Endothelial cell of umbilical vein (primary cell): ENCODE measurements around the gene POLR3GL. TPM values are rescaled to one million over a fixed set of nuclear protein-coding genes. Genes with fewer than 3 reads are reported as not detected.

Experiments
- BruUV-seq: library from RNA; stranded (reverse); fragments of 400-500 nt; replicated peaks from 2 replicates; lab custom pipeline; 2021; lab: Mats Ljungman, UMichigan
- CTCF ChIA-PET: fragments of 300-600, 350-600 bp; sonication (Branson Sonifier 250); formaldehyde crosslinking; loops from one replicate; lab custom pipeline; 2021; ENCODE audit warnings: antibody characterized with exemption, inconsistent platforms; lab: Charles Lee
- POLR2A ChIA-PET: fragments of 300-600, 350-600 bp; sonication (Branson Sonifier 250); formaldehyde crosslinking; loops from one replicate; lab custom pipeline; 2021; ENCODE audit warnings: antibody characterized with exemption, inconsistent platforms; lab: Charles Lee
- DNase-seq: peaks from one replicate; pipeline ENCODE4 v3.0.0-alpha.2; 2011; ENCODE audit warnings: low read depth, low spot score
- FAIRE-seq: peaks from 2 replicates; lab custom pipeline; 2011; peaks lifted over from hg19 to GRCh38; lab: Jason Lieb, UNC
- H2AFZ ChIP-seq: 2 replicates; pipeline ENCODE4 v1.6.0; 2012; ENCODE audit warnings: low read depth, low read length, control low read depth, inconsistent platforms
- H3K27ac ChIP-seq: 2 replicates; pipeline ENCODE4 v1.5.1; 2011; ENCODE audit warnings: low read depth, mild to moderate bottlenecking, control low read depth, low read length, moderate library complexity; ENCODE audit not compliant: insufficient read depth
- H3K27me3 ChIP-seq, 2 experiments: 2 replicates each; pipeline versions ENCODE4 v1.6.0 to v1.6.1; 2011; ENCODE audit warnings: low read length in 2 of 2, mixed read lengths in 1 of 2; ENCODE audit not compliant: control insufficient read depth in 2 of 2, insufficient read depth in 2 of 2
- H3K36me3 ChIP-seq, 2 experiments: 2 replicates in 1 of 2; 3 replicates in 1 of 2; pipeline ENCODE4 v1.5.1; 2011; ENCODE audit warnings: low read length in 2 of 2, mild to moderate bottlenecking in 1 of 2, moderate library complexity in 1 of 2; ENCODE audit not compliant: control insufficient read depth in 2 of 2, insufficient read depth in 2 of 2; ENCODE audit errors: extremely low read depth in 1 of 2
- H3K4me1 ChIP-seq: 3 replicates; pipeline ENCODE4 v1.5.1; 2011; ENCODE audit warnings: mild to moderate bottlenecking, low read length; ENCODE audit not compliant: control insufficient read depth, insufficient read depth; ENCODE audit errors: extremely low read depth
- H3K4me2 ChIP-seq: 2 replicates; pipeline ENCODE4 v1.6.1; 2011; ENCODE audit warnings: low read length, control low read depth, mixed read lengths; ENCODE audit not compliant: insufficient read depth
- H3K4me3 ChIP-seq, 3 experiments: fragments of 200-600 bp in 1 of 3; sonication (generic), shearing (Covaris generic) in 1 of 3; replicated peaks in 1 of 3; 2 replicates each; pipeline ENCODE4 v1.5.1; 2011 to 2016; ENCODE audit warnings: control low read depth in 3 of 3, low read length in 3 of 3, mild to moderate bottlenecking in 2 of 3, inconsistent platforms in 1 of 3, low read depth in 1 of 3, moderate library complexity in 1 of 3; ENCODE audit not compliant: insufficient read depth in 1 of 3
- H3K79me2 ChIP-seq: 2 replicates; pipeline ENCODE4 v1.6.0; 2012; ENCODE audit warnings: low read length, inconsistent platforms; ENCODE audit not compliant: control insufficient read depth, insufficient read depth
- H3K9ac ChIP-seq: replicated peaks from 2 replicates; pipeline ENCODE3; 2011; ENCODE audit warnings: low read length, control low read depth; ENCODE audit not compliant: insufficient read depth; ENCODE audit errors: extremely low read depth
- H3K9me1 ChIP-seq: replicated peaks from 3 replicates; pipeline ENCODE4 v1.6.0; 2011; ENCODE audit warnings: mild to moderate bottlenecking, low read length; ENCODE audit not compliant: control insufficient read depth, insufficient read depth; ENCODE audit errors: extremely low read depth
- H3K9me3 ChIP-seq: replicated peaks from 2 replicates; pipeline ENCODE4 v1.5.1; 2012; ENCODE audit warnings: low read length, inconsistent platforms; ENCODE audit not compliant: control insufficient read depth, insufficient read depth
- H4K20me1 ChIP-seq: replicated peaks from 2 replicates; pipeline ENCODE3; 2011; ENCODE audit warnings: mild to moderate bottlenecking, low read length; ENCODE audit not compliant: control insufficient read depth, insufficient read depth; ENCODE audit errors: extremely low read depth
- EZH2 ChIP-seq: IDR thresholded peaks from 2 replicates; pipeline ENCODE4 v1.6.1; 2012; ENCODE audit warnings: borderline replicate concordance, low read depth, mild to moderate bottlenecking, moderate library complexity, low read length, inconsistent platforms; ENCODE audit not compliant: severe bottlenecking
- GATA2 ChIP-seq: IDR thresholded peaks from 2 replicates; pipeline ENCODE4 v1.7.0; 2011; ENCODE audit warnings: low read depth, mild to moderate bottlenecking, moderate library complexity, mixed read lengths, low read length; ENCODE audit not compliant: insufficient read length, insufficient read depth
- JUN ChIP-seq: IDR thresholded peaks from 2 replicates; pipeline ENCODE4 v1.6.1; 2011; ENCODE audit warnings: borderline replicate concordance, low read depth; ENCODE audit not compliant: insufficient read length, insufficient read depth
- MYC ChIP-seq: IDR thresholded peaks from one replicate; pipeline ENCODE4 v1.6.1; 2011; ENCODE audit warnings: mild to moderate bottlenecking, low read depth, low read length
- POLR2A ChIP-seq: IDR thresholded peaks from 2 replicates; pipeline ENCODE4 v1.6.1; 2012; ENCODE audit warnings: low read depth, mild to moderate bottlenecking, control low read depth, low read length
- dilution Hi-C: fragments of 300-500 bp; cut with MboI; formaldehyde crosslinking; loops from one replicate; pipeline ENCODE4 v1.15.0; 2019; ENCODE audit warnings: low sequenced_read_pairs; ENCODE audit not compliant: extremely low pct_ligation_motif_present
- intact Hi-C: fragments of 100-400 bp; cut with micrococcal nuclease; formaldehyde crosslinking; loops from one replicate; pipeline ENCODE4 v1.10.0; 2022
- polyA plus RNA-seq, 4 experiments: library from polyadenylated mRNA; depleted of rRNA in 3 of 4; stranded (reverse) in 3 of 4; unstranded in 1 of 4; fragments of >200 nt; gene quantifications; 2 replicates each; pipeline versions ENCODE4 v1.2.1 to v1.2.3, GENCODE V29; 2011 to 2012; ENCODE audit warnings: missing spikeins in 1 of 4
- total RNA-seq: library from RNA; stranded (reverse); gene quantifications from 2 replicates; pipeline ENCODE4 v1.2.3, GENCODE V29; 2021
- TF ChIP-seq, protein P1 (sequence below): IDR thresholded peaks from 2 replicates; pipeline ENCODE4 v1.6.1; 2011; ENCODE audit not compliant: insufficient read depth, insufficient read length
- TF ChIP-seq, protein P2 (sequence below), 2 donors: IDR thresholded peaks; 1 replicate in 1 of 2; 2 replicates in 1 of 2; pipeline ENCODE4 v1.5.1; 2011; ENCODE audit warnings: low read length in 2 of 2, mild to moderate bottlenecking in 2 of 2, moderate library complexity in 2 of 2, control low read depth in 1 of 2, inconsistent platforms in 1 of 2, low read depth in 1 of 2; ENCODE audit not compliant: insufficient read depth in 1 of 2; ENCODE audit errors: extremely low read depth in 1 of 2

The POLR3GL gene
- total and polyA plus RNA-seq, 2 donors (not counting 3 experiments of a cell fraction or from before 2014, with no cell fraction given), result 12.4 to 15.3 TPM

DNA sequence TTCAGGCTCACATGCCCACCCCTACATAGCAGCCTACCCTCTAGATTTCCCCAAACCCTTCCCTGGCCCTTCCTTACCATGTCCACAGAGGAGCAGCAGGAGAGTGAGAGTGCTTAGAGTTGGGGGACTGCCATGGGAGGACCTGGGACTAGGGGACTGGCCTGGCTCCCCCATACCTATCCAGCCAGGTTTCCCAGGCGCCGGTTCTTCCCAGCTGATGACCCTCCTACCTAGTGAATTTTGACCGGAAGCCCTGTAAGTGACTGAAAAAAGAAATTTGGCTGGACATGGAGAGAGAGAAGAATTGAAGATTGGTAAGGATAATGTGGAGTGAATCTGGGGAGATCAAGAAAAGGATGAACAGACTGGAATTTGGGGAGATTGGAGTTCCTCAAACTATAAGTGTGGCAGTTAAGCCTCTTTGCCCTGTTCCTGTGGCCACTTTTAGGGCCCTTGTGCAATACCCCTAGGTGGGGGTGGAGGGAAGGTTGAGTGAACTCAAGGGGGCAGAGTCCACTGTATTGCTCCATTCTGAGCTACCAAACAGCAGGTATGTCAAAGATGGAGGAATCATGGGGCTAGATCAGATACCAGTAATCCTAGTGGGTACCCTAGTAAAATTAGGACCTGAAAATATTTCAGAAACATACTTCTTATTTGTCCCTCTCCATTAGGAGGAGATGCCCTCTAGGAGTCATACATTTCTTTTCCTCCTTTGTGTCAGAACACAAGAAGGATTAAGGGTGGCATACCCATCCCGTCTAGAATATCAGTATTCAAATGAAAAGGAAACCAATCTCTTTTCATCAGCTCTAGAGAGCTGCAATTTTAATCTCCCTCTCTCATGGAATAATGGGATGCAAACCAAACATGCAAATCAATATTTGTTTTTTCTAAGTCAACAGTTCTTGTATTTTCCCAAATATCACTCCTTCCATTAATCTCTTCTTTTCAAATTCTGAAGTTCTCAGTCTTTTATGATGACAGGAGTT is 55.9 kb downstream of the POLR3GL start:
- no peaks in the 10 kb centered on the region for H3K9me1 ChIP-seq
- DNase-seq, result no peak
- no peak overlapping the region for H3K4me2 ChIP-seq
- ChIA-PET POLR2A (interaction anchor here (1.2 kb wide), 1 partner anchor 32 kb away, joined by 4 read pairs; no protein-coding TSS in a partner anchor), CTCF (interaction anchor here (0.7 to 4.7 kb wide), 3 partner anchors 11 to 13 kb away, joined by 3 to 24 read pairs (median 18); no protein-coding TSS in a partner anchor)
- TF ChIP-seq EZH2, result no peak
- no peaks in the 10 kb centered on the region for H3K9me3 ChIP-seq
- H3K27me3 ChIP-seq, result peaks cover 46 to 57% of the 10 kb centered on the region in 2 experiments
- H3K4me3 ChIP-seq, result no peak overlapping the region
- no peaks in the 10 kb centered on the region for H3K36me3 ChIP-seq
- dilution Hi-C loops, result no loop called here
- H3K79me2 ChIP-seq, result no peaks in the 10 kb centered on the region
- no TSS peak for BruUV-seq
- intact Hi-C loops, result no loop called here
- no peak for FAIRE-seq
- H3K27ac ChIP-seq, result no peak overlapping the region
- no peaks in the 10 kb centered on the region for H3K4me1 ChIP-seq
- H4K20me1 ChIP-seq, result no peaks in the 10 kb centered on the region
- no peak overlapping the region for H3K9ac ChIP-seq
- no peak overlapping the region for H2AFZ ChIP-seq

DNA sequence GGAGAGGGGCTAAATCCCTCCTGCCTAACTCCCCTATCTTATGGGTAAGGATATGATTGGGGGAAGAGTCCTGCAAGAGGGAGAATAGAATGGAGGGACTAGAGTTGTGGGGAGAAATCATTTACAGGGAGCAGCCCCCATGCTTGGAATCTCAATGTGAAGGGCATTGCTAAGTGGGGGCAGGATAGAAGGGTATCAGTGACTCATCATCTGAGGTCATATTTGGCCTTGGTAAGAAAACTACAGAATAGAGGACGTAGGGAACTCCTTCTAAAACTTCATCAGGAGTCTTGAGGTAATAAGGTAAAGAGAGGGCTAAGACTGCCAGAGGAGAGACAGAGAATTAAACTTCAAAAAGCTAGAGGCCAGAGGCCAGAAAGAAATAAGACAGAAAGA is 56.6 kb downstream of the POLR3GL start:
- POLR2A ChIA-PET, result interaction anchor here (1.2 kb wide), 1 partner anchor 31 kb away, joined by 4 read pairs; no protein-coding TSS in a partner anchor
- no peaks in the 10 kb centered on the region for H3K36me3 ChIP-seq
- no peak overlapping the region for H3K27ac ChIP-seq
- intact Hi-C loops, result no loop called here
- no peak overlapping the region for H3K4me2 ChIP-seq
- H3K4me1 ChIP-seq, result no peaks in the 10 kb centered on the region
- peaks cover 46 to 57% of the 10 kb centered on the region in 2 experiments for H3K27me3 ChIP-seq
- FAIRE-seq (no peak), DNase-seq (no peak)
- no peaks in the 10 kb centered on the region for H3K79me2 ChIP-seq
- dilution Hi-C loops, result no loop called here
- H3K9me1 ChIP-seq, result no peaks in the 10 kb centered on the region
- H3K9me3 ChIP-seq, result no peaks in the 10 kb centered on the region
- no peak overlapping the region for H2AFZ ChIP-seq
- TF ChIP-seq POLR2A (no peak), JUN (no peak), MYC (no peak), GATA2 (no peak)
- TF ChIP-seq, protein P1, sequence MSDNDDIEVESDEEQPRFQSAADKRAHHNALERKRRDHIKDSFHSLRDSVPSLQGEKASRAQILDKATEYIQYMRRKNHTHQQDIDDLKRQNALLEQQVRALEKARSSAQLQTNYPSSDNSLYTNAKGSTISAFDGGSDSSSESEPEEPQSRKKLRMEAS, result no peak
- TF ChIP-seq, protein P2, sequence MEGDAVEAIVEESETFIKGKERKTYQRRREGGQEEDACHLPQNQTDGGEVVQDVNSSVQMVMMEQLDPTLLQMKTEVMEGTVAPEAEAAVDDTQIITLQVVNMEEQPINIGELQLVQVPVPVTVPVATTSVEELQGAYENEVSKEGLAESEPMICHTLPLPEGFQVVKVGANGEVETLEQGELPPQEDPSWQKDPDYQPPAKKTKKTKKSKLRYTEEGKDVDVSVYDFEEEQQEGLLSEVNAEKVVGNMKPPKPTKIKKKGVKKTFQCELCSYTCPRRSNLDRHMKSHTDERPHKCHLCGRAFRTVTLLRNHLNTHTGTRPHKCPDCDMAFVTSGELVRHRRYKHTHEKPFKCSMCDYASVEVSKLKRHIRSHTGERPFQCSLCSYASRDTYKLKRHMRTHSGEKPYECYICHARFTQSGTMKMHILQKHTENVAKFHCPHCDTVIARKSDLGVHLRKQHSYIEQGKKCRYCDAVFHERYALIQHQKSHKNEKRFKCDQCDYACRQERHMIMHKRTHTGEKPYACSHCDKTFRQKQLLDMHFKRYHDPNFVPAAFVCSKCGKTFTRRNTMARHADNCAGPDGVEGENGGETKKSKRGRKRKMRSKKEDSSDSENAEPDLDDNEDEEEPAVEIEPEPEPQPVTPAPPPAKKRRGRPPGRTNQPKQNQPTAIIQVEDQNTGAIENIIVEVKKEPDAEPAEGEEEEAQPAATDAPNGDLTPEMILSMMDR (IDR thresholded peaks at IDR 0.05; ENCODE audit: extremely low read depth in 1 of 2, insufficient read depth in 1 of 2, low read depth in 1 of 2, low read length in 2 of 2), result no peak
- H4K20me1 ChIP-seq, result no peaks in the 10 kb centered on the region
- H3K9ac ChIP-seq, result no peak overlapping the region
- no TSS peak for BruUV-seq
- H3K4me3 ChIP-seq, result no peak overlapping the region
- CTCF ChIA-PET, result interaction anchor here (0.5 to 2.9 kb wide), 9 partner anchors 9 to 175 kb away, joined by 3 to 19 read pairs (median 5); partner anchors contain the start of gene NUDT17
